ENCODE results near the gene DCC.

DCC gene

GRCh38 chr18:53268455-53268854, 928.5 kb downstream of the DCC start:
- DNase-seq: no peak

- DNase-seq: no peak
These were observed 941.4 kb downstream of the DCC start for GRCh38 chr18:53281406-53281805.

GRCh38 chr18:53283708-53284107, 943.7 kb downstream of the DCC start:
- DNase-seq: no peak

GRCh38 chr18:53305461-53305860, 965.5 kb downstream of the DCC start:
- no peak for DNase-seq

GRCh38 chr18:53319628-53320027, 979.6 kb downstream of the DCC start:
- DNase-seq: no peak

GRCh38 chr18:53322163-53322562, 982.2 kb downstream of the DCC start:
- DNase-seq: no peak

GRCh38 chr18:53324353-53324752, 984.4 kb downstream of the DCC start:
- no peak for DNase-seq

GRCh38 chr18:53360501-53361443, 1020.8 kb downstream of the DCC start:
- no peak for DNase-seq

GRCh38 chr18:53375621-53376020, 1035.6 kb downstream of the DCC start:
- no peak for DNase-seq

- DNase-seq: no peak
These were observed 1040.2 kb downstream of the DCC start for GRCh38 chr18:53380063-53380639.

- DNase-seq: no peak
These were observed 1042.9 kb downstream of the DCC start for GRCh38 chr18:53382870-53383269.

- DNase-seq: no peak
These were observed 1045.9 kb downstream of the DCC start for GRCh38 chr18:53385889-53386288.

- no peak for DNase-seq
These were observed 1047.6 kb downstream of the DCC start for GRCh38 chr18:53387581-53387980.

GRCh38 chr18:53402670-53403069, 1062.7 kb downstream of the DCC start:
- no peak for DNase-seq

- no peak for DNase-seq
These were observed 1068.3 kb downstream of the DCC start for GRCh38 chr18:53408271-53408670.

GRCh38 chr18:53411511-53411910, 1071.5 kb downstream of the DCC start:
- no peak for DNase-seq

- no peak for DNase-seq
These were observed 1077.0 kb downstream of the DCC start for GRCh38 chr18:53417003-53417402.

GRCh38 chr18:53421869-53422268, 1081.9 kb downstream of the DCC start:
- DNase-seq: no peak

- no peak for DNase-seq
These were observed 1082.9 kb downstream of the DCC start for GRCh38 chr18:53422896-53423295.

- no peak for DNase-seq
These were observed 1086.7 kb downstream of the DCC start for GRCh38 chr18:53426666-53427184.

- DNase-seq: no peak
These were observed 1101.9 kb downstream of the DCC start for GRCh38 chr18:53441761-53442414.

GRCh38 chr18:53442415-53442783, 1102.4 kb downstream of the DCC start:
- no peak for DNase-seq

- DNase-seq: no peak
These were observed 1103.3 kb downstream of the DCC start for GRCh38 chr18:53443336-53443735.

- no peak for DNase-seq
These were observed 1103.8 kb downstream of the DCC start for GRCh38 chr18:53443831-53444230.
